Tibial nerve (tissue), 4 donors: ENCODE measurements around the gene FXYD7. TPM values are rescaled to one million over a fixed set of nuclear protein-coding genes. Genes with fewer than 3 reads are reported as not detected.
A peak's percentile ranks its signal among the peaks of the same experiment; 100 is the strongest.

Source experiments
- DNase-seq, 2 donors: peaks; one replicate each; pipeline ENCODE4 v3.0.0-alpha.2; 2019; ENCODE audit warnings: low spot score in 2 of 2
- H3K27ac ChIP-seq, 4 donors: fragments of 200-600 bp; sonication (generic) in 3 of 4; one replicate each; pipeline ENCODE4 v1.5.1; 2017 to 2019; ENCODE audit warnings: mild to moderate bottlenecking in 1 of 4
- H3K27me3 ChIP-seq, 2 donors: fragments of 200-600 bp; sonication (generic) in 1 of 2; one replicate each; pipeline versions ENCODE4 v1.5.1 to v1.6.0; 2017 to 2019
- H3K36me3 ChIP-seq, 3 donors: fragments of 200-600 bp; sonication (generic); one replicate each; pipeline ENCODE4 v1.5.1; 2018 to 2019
- H3K4me1 ChIP-seq, 4 donors: fragments of 200-600 bp; sonication (generic) in 3 of 4; one replicate each; pipeline ENCODE4 v1.5.1; 2017 to 2019
- H3K4me3 ChIP-seq, 4 donors: fragments of 200-600 bp; sonication (generic) in 3 of 4; one replicate each; pipeline ENCODE4 v1.5.1; 2017 to 2019; ENCODE audit warnings: mild to moderate bottlenecking in 1 of 4, moderate library complexity in 1 of 4
- H3K9me3 ChIP-seq, 4 donors: fragments of 200-600 bp; sonication (generic) in 3 of 4; one replicate each; pipeline ENCODE4 v1.5.1; 2017 to 2019
- CTCF ChIP-seq, 5 experiments: fragments of 200-600 bp in 3 of 5; fragments of 450-650 bp in 2 of 5; sonication (generic) in 3 of 5; IDR thresholded peaks; one replicate each; pipeline ENCODE4 v1.5.1; 2016 to 2019; ENCODE audit warnings: antibody characterized with exemption in 5 of 5, mild to moderate bottlenecking in 3 of 5, moderate library complexity in 2 of 5
- EP300 ChIP-seq, 2 donors: sonication (generic); formaldehyde crosslinking; IDR thresholded peaks; one replicate each; pipeline ENCODE4 v1.6.1; 2017; ENCODE audit warnings: antibody characterized with exemption in 2 of 2, mild to moderate bottlenecking in 1 of 2
- POLR2A ChIP-seq, 2 donors: fragments of 450-650 bp; IDR thresholded peaks; one replicate each; pipeline ENCODE4 v1.6.1; 2017; ENCODE audit warnings: antibody characterized with exemption in 2 of 2, mild to moderate bottlenecking in 2 of 2, moderate library complexity in 2 of 2
- WGBS, 2 donors: methylation state at CpG; one replicate each; pipeline ENCODE4 v1.1.5; 2018; 5-methylcytosine and 5-hydroxymethylcytosine counted together
- total RNA-seq, 4 donors: library from RNA; depleted of rRNA; stranded (reverse); fragments of >200 nt; gene quantifications; one replicate each; pipeline ENCODE4 v1.1.0, GENCODE V29; 2016

Gene FXYD7
- total RNA-seq, 4 donors from 2014 or later: 2.5 to 5.9 (median 5.7) TPM; not detected in 1

- Histone ChIP-seq H3K27ac (peak overlapping the region; percentile 75 to 99 (median 93)), H3K27me3 (no peaks in the 10 kb centered on the region)
- 21 to 25% methylated on average over 4 to 5 of the region's 5 CpGs for WGBS, 2 donors
These were observed 35.5 kb upstream of the FXYD7 start for GRCh38 chr19:35107545-35107944.

GRCh38 chr19:35108730-35109129 is 34.3 kb upstream of the FXYD7 start:
- 72 to 74% methylated on average over 11 of the region's 11 CpGs for WGBS, 2 donors
- TF ChIP-seq POLR2A (IDR thresholded peaks at IDR 0.05) (no peak), EP300 (IDR thresholded peaks at IDR 0.05) (no peak), CTCF (IDR thresholded peaks at IDR 0.05) (no peak)
- DNase-seq: no peak
- H3K36me3 ChIP-seq: no peaks in the 10 kb centered on the region
- H3K27ac ChIP-seq: peak overlapping the region; percentile 74 to 99 (median 93)
- H3K4me3 ChIP-seq: no peak overlapping the region
- peaks cover 0 to 69% (median 17%) of the 10 kb centered on the region in 4 donors for H3K4me1 ChIP-seq
- H3K9me3 ChIP-seq: no peaks in the 10 kb centered on the region
- no peaks in the 10 kb centered on the region for H3K27me3 ChIP-seq

More at GRCh38 chr19:35107545-35107944, 35.5 kb upstream of the FXYD7 start:
- Histone ChIP-seq H3K4me3 (no peak overlapping the region), H3K36me3 (no peaks in the 10 kb centered on the region), H3K4me1 (peaks cover 0 to 61% (median 17%) of the 10 kb centered on the region in 4 donors), H3K9me3 (no peaks in the 10 kb centered on the region)
- peak in 1 of 2 donors; percentile 33 for TF ChIP-seq POLR2A (IDR thresholded peaks at IDR 0.05)
- TF ChIP-seq EP300 (IDR thresholded peaks at IDR 0.05): peak; percentile 57 to 96
- no peak for TF ChIP-seq CTCF (IDR thresholded peaks at IDR 0.05)
- DNase-seq: peak; percentile 51 to 57

GRCh38 chr19:35109395-35110112 is 33.5 kb upstream of the FXYD7 start:
- H3K4me3 ChIP-seq: no peak overlapping the region
- H3K27ac ChIP-seq: peak overlapping the region; percentile 74 to 99 (median 93)
- peaks cover 0 to 77% (median 17%) of the 10 kb centered on the region in 4 donors for H3K4me1 ChIP-seq
- DNase-seq: no peak
- H3K27me3 ChIP-seq: no peaks in the 10 kb centered on the region
- no peaks in the 10 kb centered on the region for H3K9me3 ChIP-seq
- peak in 1 of 2 donors; percentile 38 for TF ChIP-seq EP300 (IDR thresholded peaks at IDR 0.05)
- TF ChIP-seq CTCF (IDR thresholded peaks at IDR 0.05): no peak
- H3K36me3 ChIP-seq: no peaks in the 10 kb centered on the region
- 53 to 59% methylated on average over 22 of the region's 22 CpGs for WGBS, 2 donors

- Histone ChIP-seq H3K36me3 (no peaks in the 10 kb centered on the region), H3K27ac (peak overlapping the region; percentile 74 to 99 (median 93)), H3K27me3 (no peaks in the 10 kb centered on the region), H3K4me1 (peaks cover 0 to 91% (median 21%) of the 10 kb centered on the region in 4 donors), H3K4me3 (no peak overlapping the region), H3K9me3 (no peaks in the 10 kb centered on the region)
- TF ChIP-seq CTCF (IDR thresholded peaks at IDR 0.05) (no peak), POLR2A (IDR thresholded peaks at IDR 0.05) (no peak), EP300 (IDR thresholded peaks at IDR 0.05) (no peak)
- 45 to 46% methylated on average over 9 of the region's 9 CpGs for WGBS, 2 donors
- no peak for DNase-seq
These were observed 32.1 kb upstream of the FXYD7 start for GRCh38 chr19:35110974-35111373.

- TF ChIP-seq EP300 (IDR thresholded peaks at IDR 0.05) (no peak), CTCF (IDR thresholded peaks at IDR 0.05) (no peak), POLR2A (IDR thresholded peaks at IDR 0.05) (no peak)
- H3K27ac ChIP-seq: peak overlapping the region; percentile 82 to 99 (median 90)
- no peak for DNase-seq
- H3K27me3 ChIP-seq: no peaks in the 10 kb centered on the region
- no peaks in the 10 kb centered on the region for H3K36me3 ChIP-seq
- H3K4me1 ChIP-seq: peaks cover 0 to 91% (median 17%) of the 10 kb centered on the region in 4 donors
- H3K9me3 ChIP-seq: no peaks in the 10 kb centered on the region
- H3K4me3 ChIP-seq: no peak overlapping the region
- WGBS, 2 donors: 71 to 74% methylated on average over 13 to 14 of the region's 15 CpGs
These were observed 29.9 kb upstream of the FXYD7 start for GRCh38 chr19:35112995-35113688.
